Fibroblast of mammary gland (primary cell): Measurements from ENCODE around the gene CD4.

Source experiments
- DNase-seq: peaks from one replicate; pipeline ENCODE4 v3.0.0-alpha.2; 2010; ENCODE audit warnings: low read depth
- H3K4me3 ChIP-seq: 2 replicates; pipeline ENCODE4 v1.5.1; 2011; ENCODE audit warnings: low read depth, mild to moderate bottlenecking, low read length, moderate library complexity; ENCODE audit not compliant: control insufficient read depth
- TF ChIP-seq, protein P1 (sequence below): conservative IDR thresholded peaks from 2 replicates; pipeline ENCODE4 v1.5.1; 2011; ENCODE audit warnings: low read depth, low read length, inconsistent platforms; ENCODE audit not compliant: control insufficient read depth, insufficient read depth

CD4 gene

DNA sequence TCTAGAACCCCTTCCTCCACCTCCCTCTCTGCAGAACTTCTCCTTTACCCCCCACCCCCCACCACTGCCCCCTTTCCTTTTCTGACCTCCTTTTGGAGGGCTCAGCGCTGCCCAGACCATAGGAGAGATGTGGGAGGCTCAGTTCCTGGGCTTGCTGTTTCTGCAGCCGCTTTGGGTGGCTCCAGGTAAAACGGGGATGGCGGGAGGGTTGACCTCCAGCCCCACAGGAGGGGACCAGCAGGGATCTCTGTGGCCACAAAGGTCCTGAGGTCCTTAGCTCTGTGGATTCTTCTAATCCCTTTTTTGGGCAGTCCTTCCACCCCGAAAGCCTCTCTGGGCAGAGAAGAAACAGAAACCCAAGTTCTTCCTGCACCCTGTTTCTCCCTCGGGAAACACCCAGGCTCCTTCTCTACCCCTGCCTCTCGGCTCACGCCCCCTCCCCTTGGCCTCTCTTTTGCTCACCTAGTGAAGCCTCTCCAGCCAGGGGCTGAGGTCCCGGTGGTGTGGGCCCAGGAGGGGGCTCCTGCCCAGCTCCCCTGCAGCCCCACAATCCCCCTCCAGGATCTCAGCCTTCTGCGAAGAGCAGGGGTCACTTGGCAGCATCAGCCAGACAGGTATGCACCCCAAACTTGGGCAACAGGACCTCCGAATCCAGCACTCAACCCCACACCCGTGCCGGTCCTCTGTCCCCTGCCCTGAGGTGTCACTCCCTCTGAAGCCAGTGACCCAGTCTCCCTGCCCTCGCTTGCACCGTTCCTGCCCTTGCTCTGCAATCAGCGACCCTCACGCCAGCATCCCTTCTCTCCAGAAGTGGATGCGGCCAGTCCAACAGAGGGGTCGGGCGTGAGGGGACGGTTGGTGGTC lies 16.4 kb upstream of the CD4 start:
- H3K4me3 ChIP-seq, result no peak overlapping the region
- TF ChIP-seq, protein P1, sequence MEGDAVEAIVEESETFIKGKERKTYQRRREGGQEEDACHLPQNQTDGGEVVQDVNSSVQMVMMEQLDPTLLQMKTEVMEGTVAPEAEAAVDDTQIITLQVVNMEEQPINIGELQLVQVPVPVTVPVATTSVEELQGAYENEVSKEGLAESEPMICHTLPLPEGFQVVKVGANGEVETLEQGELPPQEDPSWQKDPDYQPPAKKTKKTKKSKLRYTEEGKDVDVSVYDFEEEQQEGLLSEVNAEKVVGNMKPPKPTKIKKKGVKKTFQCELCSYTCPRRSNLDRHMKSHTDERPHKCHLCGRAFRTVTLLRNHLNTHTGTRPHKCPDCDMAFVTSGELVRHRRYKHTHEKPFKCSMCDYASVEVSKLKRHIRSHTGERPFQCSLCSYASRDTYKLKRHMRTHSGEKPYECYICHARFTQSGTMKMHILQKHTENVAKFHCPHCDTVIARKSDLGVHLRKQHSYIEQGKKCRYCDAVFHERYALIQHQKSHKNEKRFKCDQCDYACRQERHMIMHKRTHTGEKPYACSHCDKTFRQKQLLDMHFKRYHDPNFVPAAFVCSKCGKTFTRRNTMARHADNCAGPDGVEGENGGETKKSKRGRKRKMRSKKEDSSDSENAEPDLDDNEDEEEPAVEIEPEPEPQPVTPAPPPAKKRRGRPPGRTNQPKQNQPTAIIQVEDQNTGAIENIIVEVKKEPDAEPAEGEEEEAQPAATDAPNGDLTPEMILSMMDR, result no peak
- DNase-seq, result no peak

DNA sequence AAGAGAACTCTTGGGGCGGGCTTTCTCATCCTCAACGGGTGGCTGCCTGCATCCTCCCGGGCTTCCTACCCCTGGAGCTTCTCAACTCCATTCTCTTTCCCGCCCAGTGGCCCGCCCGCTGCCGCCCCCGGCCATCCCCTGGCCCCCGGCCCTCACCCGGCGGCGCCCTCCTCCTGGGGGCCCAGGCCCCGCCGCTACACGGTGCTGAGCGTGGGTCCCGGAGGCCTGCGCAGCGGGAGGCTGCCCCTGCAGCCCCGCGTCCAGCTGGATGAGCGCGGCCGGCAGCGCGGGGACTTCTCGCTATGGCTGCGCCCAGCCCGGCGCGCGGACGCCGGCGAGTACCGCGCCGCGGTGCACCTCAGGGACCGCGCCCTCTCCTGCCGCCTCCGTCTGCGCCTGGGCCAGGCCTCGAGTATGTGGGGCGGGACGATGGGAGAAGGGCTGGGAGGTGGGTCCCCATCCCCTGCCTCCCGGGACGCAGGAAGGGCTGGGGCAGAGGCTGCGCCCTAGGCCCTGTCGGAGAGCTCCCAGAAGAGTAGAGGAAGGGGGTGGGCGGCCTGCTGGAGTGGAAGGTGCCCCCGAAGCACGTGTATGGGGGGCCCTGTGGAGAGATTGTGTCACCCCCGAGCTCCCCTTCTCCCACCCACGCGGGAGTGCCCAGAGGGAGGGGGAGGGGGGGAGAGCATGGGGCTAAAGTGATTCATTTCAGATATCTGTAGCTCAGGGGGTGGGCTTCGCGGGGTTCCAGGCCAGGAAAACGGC lies 15.6 kb upstream of the CD4 start:
- DNase-seq, result no peak
- TF ChIP-seq, protein P1, result no peak
- no peak overlapping the region for H3K4me3 ChIP-seq

DNA sequence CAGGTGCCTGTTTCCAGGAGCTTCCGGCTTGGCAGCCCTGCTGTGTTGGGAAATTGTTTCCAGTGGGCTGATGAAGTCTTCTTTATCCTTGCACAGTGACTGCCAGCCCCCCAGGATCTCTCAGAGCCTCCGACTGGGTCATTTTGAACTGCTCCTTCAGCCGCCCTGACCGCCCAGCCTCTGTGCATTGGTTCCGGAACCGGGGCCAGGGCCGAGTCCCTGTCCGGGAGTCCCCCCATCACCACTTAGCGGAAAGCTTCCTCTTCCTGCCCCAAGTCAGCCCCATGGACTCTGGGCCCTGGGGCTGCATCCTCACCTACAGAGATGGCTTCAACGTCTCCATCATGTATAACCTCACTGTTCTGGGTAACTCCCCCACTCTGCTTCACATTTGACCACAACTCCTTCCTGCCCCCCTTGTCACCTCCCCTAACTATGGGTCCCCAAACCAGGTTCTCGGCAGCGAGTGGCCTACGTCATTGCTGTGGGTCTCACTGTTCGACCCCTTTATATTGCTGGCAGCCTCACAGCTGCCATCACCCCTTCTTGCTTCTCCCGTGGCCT lies 14.7 kb upstream of the CD4 start:
- TF ChIP-seq, protein P1, result no peak
- no peak for DNase-seq

DNA sequence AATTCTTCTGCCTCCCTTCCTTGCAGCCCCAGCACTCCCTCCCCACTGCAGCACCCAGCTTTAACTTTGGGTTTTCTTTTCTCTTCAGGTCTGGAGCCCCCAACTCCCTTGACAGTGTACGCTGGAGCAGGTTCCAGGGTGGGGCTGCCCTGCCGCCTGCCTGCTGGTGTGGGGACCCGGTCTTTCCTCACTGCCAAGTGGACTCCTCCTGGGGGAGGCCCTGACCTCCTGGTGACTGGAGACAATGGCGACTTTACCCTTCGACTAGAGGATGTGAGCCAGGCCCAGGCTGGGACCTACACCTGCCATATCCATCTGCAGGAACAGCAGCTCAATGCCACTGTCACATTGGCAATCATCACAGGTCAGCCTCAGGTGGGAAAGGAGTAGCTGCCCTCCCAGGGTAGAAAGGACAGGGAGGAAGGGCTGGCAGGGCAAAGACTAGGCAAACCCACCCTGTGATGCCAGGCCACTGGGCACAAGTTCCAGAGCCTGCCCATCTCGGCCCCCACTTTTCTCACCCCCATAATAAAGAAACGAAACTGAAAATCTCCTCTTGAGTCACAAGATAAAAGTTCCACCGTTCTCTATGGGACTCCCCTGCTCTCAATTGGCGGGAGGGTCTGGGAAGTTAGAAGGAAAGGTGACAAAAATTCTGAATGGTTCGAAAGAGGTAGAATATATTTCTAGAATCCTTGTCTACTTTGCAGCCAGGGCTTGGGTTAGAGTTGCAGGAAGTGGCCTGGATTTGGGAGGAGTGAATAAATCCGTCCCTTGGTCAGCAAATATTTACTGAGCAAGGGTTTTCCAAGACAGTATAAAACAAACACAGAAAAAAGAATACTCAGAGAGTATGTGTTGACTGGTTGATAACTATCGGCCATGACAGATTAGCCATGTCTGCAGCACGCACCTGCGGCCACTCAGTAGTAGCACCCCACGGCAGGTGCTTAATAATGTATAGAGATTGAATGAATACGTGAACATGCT lies 13.8 kb upstream of the CD4 start:
- H3K4me3 ChIP-seq, result no peak overlapping the region
- DNase-seq, result no peak
- TF ChIP-seq, protein P1, result no peak

More for the DNA sequence above, 14.7 kb upstream of the CD4 start:
- no peak overlapping the region for H3K4me3 ChIP-seq

DNA sequence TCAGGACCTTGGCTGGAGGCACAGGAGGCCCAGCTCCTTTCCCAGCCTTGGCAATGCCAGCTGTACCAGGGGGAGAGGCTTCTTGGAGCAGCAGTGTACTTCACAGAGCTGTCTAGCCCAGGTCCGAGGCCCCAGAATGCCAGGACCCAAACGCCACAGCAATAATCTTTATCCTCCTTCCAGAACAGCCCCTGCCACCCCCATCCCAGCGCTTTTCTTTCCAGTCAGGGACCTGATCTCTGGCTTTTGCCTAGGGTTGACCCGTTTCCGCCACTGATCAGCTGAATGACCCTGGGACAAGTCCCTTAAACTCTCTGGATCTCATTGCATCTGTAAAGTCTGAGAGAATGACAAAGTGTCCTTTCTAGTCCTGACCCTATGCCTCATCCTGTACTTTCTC lies 11.9 kb upstream of the CD4 start:
- H3K4me3 ChIP-seq, result no peak overlapping the region
- TF ChIP-seq, protein P1, result no peak
- DNase-seq, result no peak

DNA sequence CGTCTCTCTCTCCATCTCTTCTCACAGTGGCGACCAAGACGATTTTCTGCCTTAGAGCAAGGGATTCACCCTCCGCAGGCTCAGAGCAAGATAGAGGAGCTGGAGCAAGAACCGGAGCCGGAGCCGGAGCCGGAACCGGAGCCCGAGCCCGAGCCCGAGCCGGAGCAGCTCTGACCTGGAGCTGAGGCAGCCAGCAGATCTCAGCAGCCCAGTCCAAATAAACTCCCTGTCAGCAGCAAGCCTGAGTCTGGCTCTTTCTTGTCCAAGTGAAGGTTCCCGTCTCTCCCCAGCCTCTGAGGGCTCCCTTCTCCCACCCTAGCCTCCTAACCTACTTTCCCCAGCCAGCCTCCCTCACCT lies 11.1 kb upstream of the CD4 start:
- peak; percentile 26 for DNase-seq
- peak overlapping the region; percentile 37 for H3K4me3 ChIP-seq
- TF ChIP-seq, protein P1, result no peak
